Muscle layer of colon (tissue), 2 donors: ENCODE results near the gene STMND1.
"Not testable (repeated sequence)": the region's sequence is repeated elsewhere in the genome, so short reads cannot be mapped to it uniquely, and the experiment has no call there.

Source experiments
- H3K27ac ChIP-seq: one replicate; pipeline ENCODE4 v1.7.0; 2013; ENCODE audit warnings: low read depth, mild to moderate bottlenecking, low read length, moderate library complexity
- H3K27me3 ChIP-seq, 2 donors: one replicate each; pipeline ENCODE4 v1.7.0; 2013; ENCODE audit warnings: low read length in 2 of 2, mild to moderate bottlenecking in 2 of 2; ENCODE audit not compliant: insufficient read depth in 2 of 2, control insufficient read depth in 1 of 2
- H3K36me3 ChIP-seq: one replicate; pipeline ENCODE4 v1.7.0; 2013; ENCODE audit warnings: mild to moderate bottlenecking, low read length; ENCODE audit not compliant: insufficient read depth
- H3K4me1 ChIP-seq: one replicate; pipeline ENCODE4 v1.7.0; 2013; ENCODE audit warnings: mild to moderate bottlenecking, low read length; ENCODE audit not compliant: insufficient read depth
- H3K4me3 ChIP-seq, 2 donors: one replicate each; pipeline ENCODE4 v1.7.0; 2013; ENCODE audit warnings: low read length in 2 of 2, low read depth in 1 of 2, mild to moderate bottlenecking in 1 of 2, moderate library complexity in 1 of 2
- H3K9ac ChIP-seq: one replicate; pipeline ENCODE4 v1.7.0; 2013; ENCODE audit warnings: low read length
- H3K9me3 ChIP-seq: one replicate; pipeline ENCODE4 v1.7.0; 2013; ENCODE audit warnings: mild to moderate bottlenecking, low read length
- donor health status: abdominal sarcoma.
- donor health status: Adenocarcinoma of cecum.

Gene STMND1

GRCh38 chr6:17073596-17073995 is 28.3 kb upstream of the STMND1 start:
- H3K9ac ChIP-seq, H3K27ac ChIP-seq, H3K9me3 ChIP-seq, H3K4me3 ChIP-seq, H3K36me3 ChIP-seq, H3K27me3 ChIP-seq, H3K4me1 ChIP-seq: not testable (repeated sequence)

- no peaks in the 10 kb centered on the region for H3K4me1 ChIP-seq
- no peaks in the 10 kb centered on the region for H3K36me3 ChIP-seq
- no peak overlapping the region for H3K4me3 ChIP-seq
- H3K9me3 ChIP-seq = no peaks in the 10 kb centered on the region
- no peaks in the 10 kb centered on the region for H3K27me3 ChIP-seq
- H3K9ac ChIP-seq = no peak overlapping the region
- H3K27ac ChIP-seq = no peak overlapping the region
These were observed 20.6 kb upstream of the STMND1 start for GRCh38 chr6:17081273-17081672.

GRCh38 chr6:17081860-17082508 is 19.9 kb upstream of the STMND1 start:
- Histone ChIP-seq H3K4me3 (no peak overlapping the region), H3K9me3 (no peaks in the 10 kb centered on the region), H3K27me3 (no peaks in the 10 kb centered on the region), H3K9ac (no peak overlapping the region), H3K36me3 (no peaks in the 10 kb centered on the region), H3K4me1 (no peaks in the 10 kb centered on the region), H3K27ac (no peak overlapping the region)

GRCh38 chr6:17083397-17083796 is 18.5 kb upstream of the STMND1 start:
- Histone ChIP-seq H3K27me3 (no peaks in the 10 kb centered on the region), H3K9ac (no peak overlapping the region), H3K4me3 (no peak overlapping the region), H3K36me3 (no peaks in the 10 kb centered on the region), H3K27ac (no peak overlapping the region), H3K9me3 (no peaks in the 10 kb centered on the region), H3K4me1 (no peaks in the 10 kb centered on the region)

GRCh38 chr6:17086469-17086868 is 15.4 kb upstream of the STMND1 start:
- no peak overlapping the region for H3K9ac ChIP-seq
- H3K27ac ChIP-seq = no peak overlapping the region

GRCh38 chr6:17088091-17088611 is 13.7 kb upstream of the STMND1 start:
- Histone ChIP-seq H3K27ac (no peak overlapping the region), H3K4me1 (no peaks in the 10 kb centered on the region), H3K36me3 (no peaks in the 10 kb centered on the region), H3K9ac (no peak overlapping the region), H3K4me3 (no peak overlapping the region), H3K9me3 (no peaks in the 10 kb centered on the region), H3K27me3 (no peaks in the 10 kb centered on the region)

More at GRCh38 chr6:17086469-17086868, 15.4 kb upstream of the STMND1 start:
- H3K4me3 ChIP-seq = no peak overlapping the region
- H3K27me3 ChIP-seq = no peaks in the 10 kb centered on the region
- H3K9me3 ChIP-seq = no peaks in the 10 kb centered on the region
- H3K4me1 ChIP-seq = no peaks in the 10 kb centered on the region
- no peaks in the 10 kb centered on the region for H3K36me3 ChIP-seq

GRCh38 chr6:17091122-17091521 is 10.7 kb upstream of the STMND1 start:
- Histone ChIP-seq H3K27ac (no peak overlapping the region), H3K9ac (no peak overlapping the region), H3K36me3 (no peaks in the 10 kb centered on the region), H3K4me1 (no peaks in the 10 kb centered on the region), H3K27me3 (no peaks in the 10 kb centered on the region), H3K9me3 (no peaks in the 10 kb centered on the region), H3K4me3 (no peak overlapping the region)

GRCh38 chr6:17093686-17094085 is 8.2 kb upstream of the STMND1 start:
- Histone ChIP-seq H3K9ac (no peak overlapping the region), H3K4me1 (no peaks in the 10 kb centered on the region), H3K27ac (no peak overlapping the region), H3K36me3 (no peaks in the 10 kb centered on the region), H3K9me3 (no peaks in the 10 kb centered on the region), H3K27me3 (no peaks in the 10 kb centered on the region), H3K4me3 (no peak overlapping the region)

- H3K9me3 ChIP-seq = no peaks in the 10 kb centered on the region
- H3K36me3 ChIP-seq = no peaks in the 10 kb centered on the region
- no peak overlapping the region for H3K9ac ChIP-seq
- peaks cover 6% of the 10 kb centered on the region for H3K4me1 ChIP-seq
- no peak overlapping the region for H3K4me3 ChIP-seq
- no peak overlapping the region for H3K27ac ChIP-seq
- H3K27me3 ChIP-seq = no peaks in the 10 kb centered on the region
These were observed 5.8 kb upstream of the STMND1 start for GRCh38 chr6:17096096-17096495.

GRCh38 chr6:17096652-17097051 is 5.2 kb upstream of the STMND1 start:
- H3K9me3 ChIP-seq = no peaks in the 10 kb centered on the region
- no peak overlapping the region for H3K27ac ChIP-seq
- no peaks in the 10 kb centered on the region for H3K27me3 ChIP-seq
- peaks cover 6% of the 10 kb centered on the region for H3K4me1 ChIP-seq
- no peak overlapping the region for H3K4me3 ChIP-seq
- H3K36me3 ChIP-seq = no peaks in the 10 kb centered on the region
- no peak overlapping the region for H3K9ac ChIP-seq

GRCh38 chr6:17097982-17098381 is 3.9 kb upstream of the STMND1 start:
- Histone ChIP-seq H3K9ac (no peak overlapping the region), H3K27me3 (peaks cover 0 to 4% of the 10 kb centered on the region in 2 donors), H3K27ac (no peak overlapping the region), H3K4me1 (peaks cover 13% of the 10 kb centered on the region), H3K4me3 (no peak overlapping the region), H3K36me3 (no peaks in the 10 kb centered on the region), H3K9me3 (no peaks in the 10 kb centered on the region)

GRCh38 chr6:17098538-17098937 is 3.3 kb upstream of the STMND1 start:
- H3K27ac ChIP-seq = no peak overlapping the region

More at GRCh38 chr6:17098538-17098937, 3.3 kb upstream of the STMND1 start:
- Histone ChIP-seq H3K4me3 (no peak overlapping the region), H3K4me1 (peaks cover 13% of the 10 kb centered on the region), H3K9ac (no peak overlapping the region), H3K36me3 (no peaks in the 10 kb centered on the region), H3K9me3 (no peaks in the 10 kb centered on the region), H3K27me3 (peaks cover 0 to 6% of the 10 kb centered on the region in 2 donors)
